GM18951 (cell line): ENCODE measurements around the gene PRR36.

ENCODE experiments used
- POLR2A ChIP-seq: IDR thresholded peaks from 4 replicates; pipeline ENCODE4 v1.6.1; 2011; ENCODE audit warnings: mild to moderate bottlenecking; ENCODE audit not compliant: insufficient read length, insufficient read depth; ENCODE audit errors: extremely low read depth
- in situ Hi-C: fragments of 300-500 bp; cut with MboI; formaldehyde crosslinking; loops from one replicate; pipeline ENCODE4 v1.12.0; 2022; ENCODE audit warnings: low sequenced_read_pairs, mixed read lengths, inconsistent platforms; ENCODE audit not compliant: unreplicated experiment

PRR36 gene

GRCh38 chr19:7883105-7883504 is 8.9 kb upstream of the PRR36 start:
- TF ChIP-seq POLR2A, result no peak
- in situ Hi-C loops, result no loop called here

- no peak for TF ChIP-seq POLR2A
- in situ Hi-C loops, result no loop called here
These were observed 7.7 kb upstream of the PRR36 start for GRCh38 chr19:7881910-7882309.

GRCh38 chr19:7879836-7880235 is 5.6 kb upstream of the PRR36 start:
- in situ Hi-C loops, result no loop called here
- TF ChIP-seq POLR2A, result no peak

GRCh38 chr19:7879111-7879807 is 5.1 kb upstream of the PRR36 start:
- in situ Hi-C loops, result no loop called here
- no peak for TF ChIP-seq POLR2A

GRCh38 chr19:7877249-7877836 is 3.2 kb upstream of the PRR36 start:
- no peak for TF ChIP-seq POLR2A
- in situ Hi-C loops, result no loop called here

- no peak for TF ChIP-seq POLR2A
- in situ Hi-C loops, result no loop called here
These were observed 695 bp upstream of the PRR36 start for GRCh38 chr19:7874897-7875273.

- TF ChIP-seq POLR2A, result no peak
- in situ Hi-C loops, result no loop called here
These were observed 700 bp downstream of the PRR36 start for GRCh38 chr19:7873304-7874075.

- no peak for TF ChIP-seq POLR2A
- in situ Hi-C loops, result no loop called here
These were observed 1.6 kb downstream of the PRR36 start for GRCh38 chr19:7872306-7873204.

- no peak for TF ChIP-seq POLR2A
- in situ Hi-C loops, result no loop called here
These were observed 2.5 kb downstream of the PRR36 start for GRCh38 chr19:7871437-7872305.

GRCh38 chr19:7870571-7871436 is 3.4 kb downstream of the PRR36 start:
- in situ Hi-C loops, result no loop called here
- no peak for TF ChIP-seq POLR2A

- in situ Hi-C loops, result no loop called here
- TF ChIP-seq POLR2A, result no peak
These were observed 4.2 kb downstream of the PRR36 start for GRCh38 chr19:7869910-7870511.

- TF ChIP-seq POLR2A, result no peak
- in situ Hi-C loops, result no loop called here
These were observed 4.7 kb downstream of the PRR36 start for GRCh38 chr19:7869453-7869909.
